ENCODE measurements around the gene PPP1R1A. TPM values are rescaled to one million over a fixed set of nuclear protein-coding genes. Genes with fewer than 3 reads are reported as not detected.
A peak's percentile ranks its signal among the peaks of the same experiment; 100 is the strongest.

PPP1R1A gene
- total and polyA plus RNA-seq, 2 donors (not counting 1 experiment from before 2014, with no cell fraction given) = not detected

DNA sequence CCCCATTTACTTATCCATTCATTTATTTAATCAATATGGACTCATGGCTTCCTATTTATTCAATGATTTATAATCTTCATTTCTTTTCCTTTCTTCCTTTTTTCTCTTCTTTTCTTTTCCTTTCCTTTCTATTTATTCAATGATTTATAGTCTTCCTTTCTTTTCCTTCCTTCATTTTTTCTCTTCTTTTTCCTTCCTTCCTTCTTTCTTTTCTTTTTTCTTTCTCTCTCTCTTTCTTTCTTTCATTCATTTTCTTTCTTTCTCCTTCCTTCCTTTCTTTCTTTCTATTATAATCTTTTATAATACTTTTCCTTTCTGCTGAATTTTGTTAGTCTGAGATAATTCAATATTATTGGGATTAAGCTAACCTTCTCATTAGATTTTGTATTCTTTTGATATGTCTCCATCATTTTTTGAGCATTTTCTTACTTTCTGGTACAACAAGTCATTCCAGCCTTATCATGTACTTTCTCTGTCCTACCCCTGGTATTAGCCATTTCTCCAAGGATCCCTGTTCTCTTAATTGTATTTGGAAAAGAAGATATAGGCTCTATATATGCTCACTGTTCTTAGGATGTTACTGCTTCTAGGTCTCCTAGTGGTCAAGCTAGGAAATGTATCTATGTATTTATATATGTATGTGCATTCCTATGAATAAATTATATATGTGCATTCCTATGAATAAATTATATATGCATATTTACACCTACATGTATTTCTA lies 34.2 kb upstream of the PPP1R1A start:
- H2AFZ ChIP-seq (ENCODE audit: insufficient read depth, low read depth, low read length, poor library complexity, severe bottlenecking) = no peak overlapping the region
- no peaks in the 10 kb centered on the region for H3K4me1 ChIP-seq (ENCODE audit: control insufficient read depth in 2 of 2, insufficient read depth in 2 of 2, low read length in 2 of 2)
- ChIA-PET POLR2A (no interaction called here), CTCF (interaction anchor here (0.9 to 1.2 kb wide), 2 partner anchors 18 to 27 kb away, joined by 3 read pairs; no protein-coding TSS in a partner anchor)
- intact Hi-C loops (cut with micrococcal nuclease) = no loop called here
- H3K79me2 ChIP-seq (ENCODE audit: control insufficient read depth, insufficient read depth, low read length) = no peaks in the 10 kb centered on the region
- Mint-ChIP-seq H3K4me3 (no peak overlapping the region), H3K27me3 (peaks cover 46% of the 10 kb centered on the region), H3K4me1 (no peaks in the 10 kb centered on the region), H3K9me3 (ENCODE audit: insufficient read depth) (no peaks in the 10 kb centered on the region), H3K27ac (no peak overlapping the region)
- ATAC-seq (ENCODE audit: low read depth) (no peak), DNase-seq (no peak)
- peaks cover 0 to 20% (median 14%) of the 10 kb centered on the region in 4 experiments for H3K27me3 ChIP-seq (replicated peaks in 1 of 4; ENCODE audit: control extremely low read depth in 1 of 4, control insufficient read depth in 3 of 4, insufficient read depth in 4 of 4, low read length in 3 of 4)
- TF ChIP-seq EZH2 (IDR thresholded peaks at IDR 0.05; ENCODE audit: borderline replicate concordance, insufficient read depth, low read depth, low read length, poor library complexity, severe bottlenecking) = no peak
- TF ChIP-seq, protein P1, sequence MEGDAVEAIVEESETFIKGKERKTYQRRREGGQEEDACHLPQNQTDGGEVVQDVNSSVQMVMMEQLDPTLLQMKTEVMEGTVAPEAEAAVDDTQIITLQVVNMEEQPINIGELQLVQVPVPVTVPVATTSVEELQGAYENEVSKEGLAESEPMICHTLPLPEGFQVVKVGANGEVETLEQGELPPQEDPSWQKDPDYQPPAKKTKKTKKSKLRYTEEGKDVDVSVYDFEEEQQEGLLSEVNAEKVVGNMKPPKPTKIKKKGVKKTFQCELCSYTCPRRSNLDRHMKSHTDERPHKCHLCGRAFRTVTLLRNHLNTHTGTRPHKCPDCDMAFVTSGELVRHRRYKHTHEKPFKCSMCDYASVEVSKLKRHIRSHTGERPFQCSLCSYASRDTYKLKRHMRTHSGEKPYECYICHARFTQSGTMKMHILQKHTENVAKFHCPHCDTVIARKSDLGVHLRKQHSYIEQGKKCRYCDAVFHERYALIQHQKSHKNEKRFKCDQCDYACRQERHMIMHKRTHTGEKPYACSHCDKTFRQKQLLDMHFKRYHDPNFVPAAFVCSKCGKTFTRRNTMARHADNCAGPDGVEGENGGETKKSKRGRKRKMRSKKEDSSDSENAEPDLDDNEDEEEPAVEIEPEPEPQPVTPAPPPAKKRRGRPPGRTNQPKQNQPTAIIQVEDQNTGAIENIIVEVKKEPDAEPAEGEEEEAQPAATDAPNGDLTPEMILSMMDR (IDR thresholded peaks at IDR 0.05) = peak; percentile 58
- H4K20me1 ChIP-seq (ENCODE audit: control insufficient read depth, insufficient read depth, low read length, poor library complexity, severe bottlenecking) = no peaks in the 10 kb centered on the region
- H3K9me3 ChIP-seq (ENCODE audit: control extremely low read depth in 1 of 3, control insufficient read depth in 2 of 3, insufficient read depth in 1 of 3, low read length in 2 of 3) = peaks cover 0 to 5% (median 5%) of the 10 kb centered on the region in 3 donors
- no peak overlapping the region for H3K4me2 ChIP-seq (replicated peaks; ENCODE audit: low read depth, low read length, poor library complexity, severe bottlenecking)
- H3K4me3 ChIP-seq (ENCODE audit: control extremely low read depth in 1 of 5, extremely low read depth in 1 of 5, insufficient read depth in 1 of 5, low read depth in 2 of 5, low read length in 4 of 5) = no peak overlapping the region
- H3K36me3 ChIP-seq (replicated peaks in 1 of 2; ENCODE audit: control extremely low read depth in 1 of 2, control insufficient read depth in 1 of 2, extremely low read depth in 1 of 2, insufficient read depth in 2 of 2, low read length in 1 of 2) = no peaks in the 10 kb centered on the region
- no peak overlapping the region for H3K9ac ChIP-seq (ENCODE audit: low read length)
- H3K27ac ChIP-seq (ENCODE audit: low read length in 2 of 2) = no peak overlapping the region

DNA sequence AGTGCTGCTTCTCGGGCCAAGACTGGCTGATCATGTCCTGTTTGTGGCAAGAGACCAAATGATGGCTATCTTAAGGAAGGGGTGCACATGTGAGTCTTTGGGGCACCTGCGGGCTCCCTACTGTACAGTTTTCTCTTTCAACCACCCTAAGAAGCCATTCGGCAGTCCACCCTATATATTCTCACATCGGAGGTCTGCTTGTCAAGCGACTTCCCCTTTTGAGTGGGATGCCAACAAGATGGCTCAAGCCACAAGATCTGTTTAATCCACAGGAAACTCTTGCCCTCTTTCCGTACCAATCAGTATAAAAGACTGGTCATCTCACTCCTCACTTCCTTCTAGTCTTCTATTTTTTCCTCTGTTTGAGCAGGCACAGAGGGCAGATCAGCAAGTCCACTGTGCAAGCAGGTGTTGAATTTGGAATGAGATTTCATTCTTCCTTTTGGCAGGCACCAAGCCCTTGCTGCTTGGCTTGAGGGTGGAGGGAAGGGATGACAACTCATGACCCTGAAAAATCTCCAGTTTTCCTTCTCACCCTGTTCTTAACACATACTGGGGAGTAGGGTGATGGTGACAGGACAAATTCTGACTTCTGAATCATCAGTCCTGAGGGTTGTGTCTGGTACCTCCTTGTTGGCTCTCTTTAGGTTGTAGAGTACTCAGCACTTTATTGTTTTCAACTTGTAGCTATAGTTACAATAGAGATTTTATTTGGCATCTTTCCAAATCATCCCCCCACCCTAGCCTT lies 28.6 kb upstream of the PPP1R1A start:
- no peak for TF ChIP-seq EZH2 (IDR thresholded peaks at IDR 0.05; ENCODE audit: borderline replicate concordance, insufficient read depth, low read depth, low read length, poor library complexity, severe bottlenecking)
- TF ChIP-seq, protein P1 (IDR thresholded peaks at IDR 0.05) = no peak
- Histone ChIP-seq H3K4me1 (ENCODE audit: control insufficient read depth in 2 of 2, insufficient read depth in 2 of 2, low read length in 2 of 2) (peaks cover 4 to 7% of the 10 kb centered on the region in 2 donors), H4K20me1 (ENCODE audit: control insufficient read depth, insufficient read depth, low read length, poor library complexity, severe bottlenecking) (no peaks in the 10 kb centered on the region), H3K36me3 (replicated peaks in 1 of 2; ENCODE audit: control extremely low read depth in 1 of 2, control insufficient read depth in 1 of 2, extremely low read depth in 1 of 2, insufficient read depth in 2 of 2, low read length in 1 of 2) (no peaks in the 10 kb centered on the region), H3K79me2 (ENCODE audit: control insufficient read depth, insufficient read depth, low read length) (no peaks in the 10 kb centered on the region), H3K27ac (ENCODE audit: low read length in 2 of 2) (no peak overlapping the region), H3K4me3 (ENCODE audit: control extremely low read depth in 1 of 5, extremely low read depth in 1 of 5, insufficient read depth in 1 of 5, low read depth in 2 of 5, low read length in 4 of 5) (no peak overlapping the region), H3K4me2 (replicated peaks; ENCODE audit: low read depth, low read length, poor library complexity, severe bottlenecking) (peak overlapping the region; percentile 27), H3K27me3 (replicated peaks in 1 of 4; ENCODE audit: control extremely low read depth in 1 of 4, control insufficient read depth in 3 of 4, insufficient read depth in 4 of 4, low read length in 3 of 4) (peaks cover 0 to 28% (median 12%) of the 10 kb centered on the region in 4 experiments), H3K9me3 (ENCODE audit: control extremely low read depth in 1 of 3, control insufficient read depth in 2 of 3, insufficient read depth in 1 of 3, low read length in 2 of 3) (no peaks in the 10 kb centered on the region), H2AFZ (ENCODE audit: insufficient read depth, low read depth, low read length, poor library complexity, severe bottlenecking) (peak overlapping the region; percentile 39), H3K9ac (ENCODE audit: low read length) (no peak overlapping the region)
- ChIA-PET CTCF (no interaction called here), POLR2A (no interaction called here)
- peaks cover 6% of the 10 kb centered on the region for H3K4me1 Mint-ChIP-seq
- no peak overlapping the region for H3K27ac Mint-ChIP-seq
- intact Hi-C loops (cut with micrococcal nuclease) = no loop called here
- peaks cover 44% of the 10 kb centered on the region for H3K27me3 Mint-ChIP-seq
- no peak overlapping the region for H3K4me3 Mint-ChIP-seq
- H3K9me3 Mint-ChIP-seq (ENCODE audit: insufficient read depth) = no peaks in the 10 kb centered on the region
- ATAC-seq (ENCODE audit: low read depth) (peak; percentile 17), DNase-seq (peak; percentile 18)
- WGBS (ENCODE audit: insufficient coverage) = 0% methylated on average over 5 of the region's 6 CpGs

Data from B cell (primary cell).